GM19452 (cell line): ENCODE data around the gene TLCD5.
A peak's percentile ranks its signal among the peaks of the same experiment; 100 is the strongest.

ENCODE experiments used
- ATAC-seq: cut with Tn5 transposase; IDR thresholded peaks from one replicate; pipeline ENCODE4 v1.9.1; 2021; ENCODE audit not compliant: unreplicated experiment

TLCD5 gene

GRCh38 chr11:120306519-120307242 lies 18.4 kb upstream of the TLCD5 start:
- ATAC-seq, result no peak

GRCh38 chr11:120307476-120307875 lies 17.6 kb upstream of the TLCD5 start:
- no peak for ATAC-seq

- ATAC-seq, result no peak
These were observed 17.0 kb upstream of the TLCD5 start for GRCh38 chr11:120308081-120308480.

- no peak for ATAC-seq
These were observed 14.2 kb upstream of the TLCD5 start for GRCh38 chr11:120310870-120311269.

- no peak for ATAC-seq
These were observed 10.2 kb upstream of the TLCD5 start for GRCh38 chr11:120314861-120315260.

GRCh38 chr11:120316880-120317688 lies 8.0 kb upstream of the TLCD5 start:
- ATAC-seq, result no peak

- no peak for ATAC-seq
These were observed 7.2 kb upstream of the TLCD5 start for GRCh38 chr11:120317689-120318480.

GRCh38 chr11:120318906-120319305 lies 6.2 kb upstream of the TLCD5 start:
- no peak for ATAC-seq

GRCh38 chr11:120326228-120326627 lies 1.1 kb downstream of the TLCD5 start:
- ATAC-seq, result no peak

GRCh38 chr11:120326845-120327281 lies 1.8 kb downstream of the TLCD5 start:
- ATAC-seq, result no peak

- no peak for ATAC-seq
These were observed 2.2 kb downstream of the TLCD5 start for GRCh38 chr11:120327311-120327710.

- ATAC-seq, result no peak
These were observed 4.5 kb downstream of the TLCD5 start for GRCh38 chr11:120329556-120329955.

GRCh38 chr11:120330045-120330444 lies 4.9 kb downstream of the TLCD5 start:
- no peak for ATAC-seq

- no peak for ATAC-seq
These were observed 6.3 kb downstream of the TLCD5 start for GRCh38 chr11:120331301-120331996.

- ATAC-seq, result no peak
These were observed 8.0 kb downstream of the TLCD5 start for GRCh38 chr11:120332822-120333716.

- ATAC-seq, result no peak
These were observed 8.7 kb downstream of the TLCD5 start for GRCh38 chr11:120333801-120334200.

GRCh38 chr11:120334332-120334731 lies 9.2 kb downstream of the TLCD5 start:
- no peak for ATAC-seq

GRCh38 chr11:120334894-120335462 lies 9.9 kb downstream of the TLCD5 start:
- no peak for ATAC-seq

GRCh38 chr11:120335556-120335907 lies 10.4 kb downstream of the TLCD5 start:
- ATAC-seq, result peak; percentile 23
